Measurements from ENCODE around the gene ABL2.

DNA sequence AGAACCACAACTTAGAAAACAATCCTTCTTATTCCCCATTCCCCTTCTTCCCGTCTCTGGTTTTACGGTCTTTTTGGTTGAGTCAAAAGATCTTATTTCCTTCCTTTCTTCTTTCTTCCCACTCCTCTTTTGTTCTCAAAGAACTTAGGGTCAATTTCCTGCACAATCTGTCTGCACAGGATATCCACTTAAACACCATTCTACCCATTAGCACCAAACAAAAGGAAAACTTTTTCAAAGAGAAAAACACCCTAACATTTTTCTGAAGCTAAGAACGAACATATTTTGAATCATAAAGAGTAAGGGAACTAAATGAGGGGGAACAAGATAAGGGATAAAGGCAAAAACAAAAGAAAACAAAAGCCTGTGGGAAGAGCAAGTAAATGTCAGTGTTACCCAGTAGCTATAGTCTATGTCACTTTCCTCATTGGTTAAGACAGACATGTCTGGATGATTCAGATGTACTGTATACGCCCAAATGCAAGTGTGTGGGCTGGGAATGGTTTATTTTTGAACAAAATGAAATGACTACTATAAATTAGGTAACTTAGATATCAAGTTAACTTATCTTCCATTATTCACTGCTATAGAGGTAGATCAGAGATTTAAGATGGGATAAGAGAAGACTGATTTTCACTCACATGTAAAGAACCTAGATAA is 87.8 kb downstream of the ABL2 start:
- TF ChIP-seq GATA2 (IDR thresholded peaks at IDR 0.05; ENCODE audit: low read depth, low read length) (no peak), GATA3 (IDR thresholded peaks at IDR 0.05; ENCODE audit: low read depth, low read length) (no peak)

All from SH-SY5Y (cell line).